Caki2 (cell line): ENCODE data around the gene CNDP1. TPM values are rescaled to one million over a fixed set of nuclear protein-coding genes. Genes with fewer than 3 reads are reported as not detected.

Experiments
- DNase-seq: peaks from one replicate; pipeline ENCODE4 v3.0.0-alpha.2; 2015; ENCODE audit warnings: low read depth
- in situ Hi-C: cut with HindIII; loops from 2 replicates; pipeline ENCODE4 v1.10.0; 2016; ENCODE audit warnings: low sequenced_read_pairs, low pct_unique_long_range_greater_than_20kb, mixed read lengths
- total RNA-seq: library from RNA; depleted of rRNA; stranded (reverse); fragments of >200 nt; shearing (Covaris generic); gene quantifications from 2 replicates; pipeline ENCODE4 v1.2.3, GENCODE V29; 2014; ENCODE audit warnings: low replicate concordance

CNDP1 gene
- total RNA-seq, 1 experiment from 2014 or later: not detected

GRCh38 chr18:74597034-74597661 is 62.8 kb downstream of the CNDP1 start:
- in situ Hi-C loops: no loop called here

GRCh38 chr18:74597662-74598349 is 63.5 kb downstream of the CNDP1 start, which contains the start of gene ZNF407:
Gene ZNF407, plus strand, starts transcription at chr18:74597870. Its CDS starts 33,150 bp downstream, at chr18:74631020.
- peak; percentile 84 for DNase-seq

More at GRCh38 chr18:74597034-74597661, 62.8 kb downstream of the CNDP1 start:
- peak; percentile 82 for DNase-seq

GRCh38 chr18:74598350-74599001 is 64.2 kb downstream of the CNDP1 start:
- peak; percentile 48 for DNase-seq
- in situ Hi-C loops: no loop called here

More at GRCh38 chr18:74597662-74598349, 63.5 kb downstream of the CNDP1 start, which contains the start of gene ZNF407:
- in situ Hi-C loops: no loop called here

- DNase-seq: no peak
- in situ Hi-C loops: no loop called here
These were observed 70.1 kb downstream of the CNDP1 start for GRCh38 chr18:74604361-74604760.

- in situ Hi-C loops: no loop called here
- no peak for DNase-seq
These were observed 70.5 kb downstream of the CNDP1 start for GRCh38 chr18:74604774-74605173.

GRCh38 chr18:74608681-74609080 is 74.4 kb downstream of the CNDP1 start:
- in situ Hi-C loops: no loop called here
- no peak for DNase-seq

GRCh38 chr18:74609535-74609934 is 75.2 kb downstream of the CNDP1 start:
- in situ Hi-C loops: no loop called here
- DNase-seq: no peak

GRCh38 chr18:74610051-74610615 is 75.8 kb downstream of the CNDP1 start:
- in situ Hi-C loops: no loop called here
- DNase-seq: no peak

GRCh38 chr18:74610860-74611259 is 76.6 kb downstream of the CNDP1 start:
- no peak for DNase-seq
- in situ Hi-C loops: no loop called here

GRCh38 chr18:74611765-74612164 is 77.5 kb downstream of the CNDP1 start:
- no peak for DNase-seq
- in situ Hi-C loops: no loop called here

GRCh38 chr18:74613381-74613780 is 79.1 kb downstream of the CNDP1 start:
- in situ Hi-C loops: no loop called here
- DNase-seq: no peak

- in situ Hi-C loops: no loop called here
- no peak for DNase-seq
These were observed 82.2 kb downstream of the CNDP1 start for GRCh38 chr18:74616494-74616893.

- DNase-seq: no peak
- in situ Hi-C loops: no loop called here
These were observed 83.2 kb downstream of the CNDP1 start for GRCh38 chr18:74617486-74617885.

GRCh38 chr18:74622072-74622471 is 87.8 kb downstream of the CNDP1 start:
- in situ Hi-C loops: no loop called here
- no peak for DNase-seq

GRCh38 chr18:74623047-74623816 is 88.9 kb downstream of the CNDP1 start:
- no peak for DNase-seq
- in situ Hi-C loops: no loop called here

- in situ Hi-C loops: no loop called here
- no peak for DNase-seq
These were observed 90.2 kb downstream of the CNDP1 start for GRCh38 chr18:74624466-74624865.

GRCh38 chr18:74625157-74625556 is 90.9 kb downstream of the CNDP1 start:
- no peak for DNase-seq
- in situ Hi-C loops: no loop called here
